HG03196 (cell line): ENCODE results near the gene TLE3.
A peak's percentile ranks its signal among the peaks of the same experiment; 100 is the strongest.

Experiments used
- ATAC-seq: cut with Tn5 transposase; IDR thresholded peaks from one replicate; pipeline ENCODE4 v1.9.1; 2021; ENCODE audit not compliant: unreplicated experiment

TLE3 gene

DNA sequence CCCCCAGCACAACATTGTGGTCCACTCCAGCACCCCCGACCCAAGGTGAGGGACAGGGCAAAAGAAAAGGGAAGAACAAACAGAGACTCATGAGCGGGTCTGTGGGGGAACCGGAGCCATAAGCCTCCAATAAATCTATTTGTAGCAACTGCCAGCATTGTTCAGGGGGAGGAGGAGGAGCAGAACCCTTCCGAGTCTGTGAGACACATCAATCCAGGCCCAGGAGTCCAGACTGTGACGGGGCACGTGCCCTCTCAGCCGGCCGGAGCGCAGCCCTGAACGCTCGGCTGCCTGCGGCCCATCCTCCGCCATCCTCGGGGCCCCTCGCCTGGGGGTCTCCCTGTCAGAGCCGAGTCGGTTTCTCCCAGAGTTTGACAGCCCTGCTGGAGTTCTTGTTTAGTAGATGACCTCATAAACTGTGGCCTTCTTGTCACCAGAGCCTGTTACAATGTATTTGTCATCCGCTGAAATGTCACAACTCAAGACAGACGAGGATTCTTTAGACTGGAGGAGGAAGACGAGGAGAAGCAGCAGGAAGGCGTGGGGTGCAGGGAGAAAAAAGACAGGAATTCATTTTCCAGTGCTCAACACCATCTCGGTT is 47.9 kb downstream of the TLE3 start:
- ATAC-seq: no peak

DNA sequence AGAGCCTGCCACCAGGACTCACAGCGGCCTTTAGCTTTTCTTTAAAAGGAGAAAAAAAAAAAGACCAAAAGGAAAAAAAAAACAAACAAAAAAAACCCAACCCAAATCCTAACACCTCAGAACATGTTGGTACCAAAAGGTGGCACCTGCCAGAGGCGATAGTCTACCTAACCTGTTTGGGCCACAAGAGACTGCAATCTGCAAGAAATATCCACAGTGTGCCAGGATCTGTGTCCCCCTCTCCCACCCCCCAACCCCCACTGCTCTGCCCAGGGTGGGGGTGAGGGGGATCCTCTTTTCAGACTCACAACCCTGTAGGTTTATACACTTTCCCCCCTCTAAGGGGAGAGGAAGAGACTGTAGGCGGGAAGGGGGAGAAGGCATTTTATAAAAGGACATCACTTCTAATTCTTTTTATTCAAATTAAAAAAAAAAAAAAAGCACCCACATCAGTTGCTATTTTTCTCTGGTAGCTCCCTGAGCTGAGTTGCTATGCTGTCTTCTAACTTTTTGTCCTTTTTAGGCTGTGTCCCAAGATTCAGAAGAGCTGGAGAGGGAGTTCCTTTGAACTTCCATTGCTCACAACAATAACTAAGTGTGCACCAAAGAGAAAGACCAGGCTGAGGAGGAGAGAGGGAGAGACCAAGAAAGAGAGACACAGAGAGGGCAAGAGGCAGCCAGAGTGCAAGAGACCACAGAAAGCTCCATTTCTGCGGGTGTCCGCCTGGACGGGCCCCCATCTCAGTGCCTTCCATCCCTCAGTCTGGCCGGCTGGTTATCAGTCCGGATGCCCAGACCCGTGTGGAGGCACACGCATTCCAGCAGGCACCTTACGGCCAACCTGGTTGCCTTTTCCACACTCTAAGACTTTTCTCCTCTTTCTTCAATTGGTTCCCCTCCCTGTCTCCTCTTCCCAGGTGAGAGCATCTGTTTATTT is 48.9 kb downstream of the TLE3 start:
- no peak for ATAC-seq

DNA sequence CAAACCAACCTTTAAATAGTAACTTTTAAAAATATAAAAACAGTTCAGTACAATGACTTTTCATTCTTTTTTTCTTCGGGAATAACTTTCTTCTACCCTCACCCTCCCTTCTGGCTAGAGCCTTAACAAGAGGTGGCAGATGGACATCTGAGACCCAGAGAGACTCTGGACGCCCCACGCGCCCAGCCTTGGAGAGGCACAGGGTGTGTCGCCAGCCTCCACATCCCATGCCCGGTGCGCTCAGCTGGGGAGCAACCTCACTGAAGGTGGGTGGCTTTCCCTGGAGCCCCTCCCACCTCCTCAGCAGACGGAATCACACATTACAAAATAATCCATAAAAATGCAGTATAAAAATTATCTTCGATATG is 49.5 kb downstream of the TLE3 start:
- ATAC-seq: no peak

DNA sequence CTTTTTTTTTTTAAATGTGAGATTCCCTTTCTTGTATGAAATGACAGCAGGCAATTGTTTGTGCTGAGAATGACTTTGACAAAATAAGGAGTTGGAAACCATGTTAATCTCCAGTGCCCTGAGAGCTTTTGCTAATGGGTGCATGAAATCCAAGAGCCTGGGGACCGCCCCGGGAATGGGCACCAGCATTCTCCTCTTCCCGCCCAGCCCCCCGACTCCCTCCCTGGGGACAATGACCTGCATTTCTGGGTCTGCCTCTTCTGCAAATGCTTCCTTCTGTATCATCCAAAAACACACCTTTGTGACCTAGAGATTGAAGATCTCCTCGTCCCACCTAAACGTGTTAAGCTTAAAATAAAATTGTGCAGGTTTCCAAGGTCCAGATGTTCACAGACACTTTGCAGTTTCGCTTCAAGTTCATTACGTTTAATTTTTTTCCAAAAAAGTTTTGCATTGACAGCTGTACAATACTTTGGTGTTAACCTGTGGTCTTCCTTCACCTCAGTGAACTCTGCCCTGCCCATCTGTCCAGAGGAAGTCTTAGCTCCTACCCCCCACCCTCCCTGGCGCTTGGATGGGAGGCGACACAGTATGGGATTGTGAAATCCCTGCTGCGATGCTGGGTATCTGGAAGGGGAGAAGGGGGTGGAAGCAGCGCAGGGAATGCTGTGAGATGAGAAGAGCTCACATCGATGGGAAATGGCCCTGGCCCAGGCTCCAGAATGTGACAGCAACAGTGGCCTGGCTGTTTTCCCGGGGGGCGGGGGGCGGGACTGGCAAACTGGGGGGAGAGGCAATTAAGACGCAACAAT is 50.1 kb downstream of the TLE3 start:
- ATAC-seq: no peak

DNA sequence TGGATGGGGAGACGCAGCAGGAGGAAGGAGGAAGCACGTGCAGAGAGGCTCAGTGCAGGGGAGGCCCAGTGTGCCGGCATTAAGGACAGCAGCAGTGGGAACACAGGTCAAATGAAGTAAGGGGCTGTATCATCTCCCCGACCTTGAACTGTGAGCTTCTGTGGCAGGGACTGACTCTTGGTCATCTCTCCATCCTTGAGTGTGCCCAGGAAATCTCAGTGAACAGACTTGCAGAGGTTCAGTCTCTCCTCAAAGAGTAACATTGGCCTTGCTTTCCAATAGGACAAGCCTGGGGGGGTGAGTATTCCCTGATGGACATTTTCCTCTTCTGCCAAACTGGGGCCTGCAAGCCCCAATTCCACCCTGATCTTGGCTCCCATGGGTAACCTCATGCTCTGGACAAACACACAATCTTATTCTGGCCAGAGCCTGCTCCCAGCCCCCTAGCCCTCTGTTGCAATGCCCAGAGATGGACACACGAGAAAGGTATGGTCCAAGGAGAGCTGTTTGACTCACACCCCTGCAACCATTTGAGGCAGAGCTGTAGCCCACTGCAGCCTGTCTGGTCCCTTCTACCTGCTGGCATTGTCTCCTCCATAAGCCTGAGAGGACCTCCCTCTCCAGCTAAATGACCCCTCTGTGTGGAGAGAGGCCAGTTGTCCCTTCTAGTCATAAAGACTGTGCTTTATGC is 50.9 kb downstream of the TLE3 start:
- ATAC-seq: no peak

DNA sequence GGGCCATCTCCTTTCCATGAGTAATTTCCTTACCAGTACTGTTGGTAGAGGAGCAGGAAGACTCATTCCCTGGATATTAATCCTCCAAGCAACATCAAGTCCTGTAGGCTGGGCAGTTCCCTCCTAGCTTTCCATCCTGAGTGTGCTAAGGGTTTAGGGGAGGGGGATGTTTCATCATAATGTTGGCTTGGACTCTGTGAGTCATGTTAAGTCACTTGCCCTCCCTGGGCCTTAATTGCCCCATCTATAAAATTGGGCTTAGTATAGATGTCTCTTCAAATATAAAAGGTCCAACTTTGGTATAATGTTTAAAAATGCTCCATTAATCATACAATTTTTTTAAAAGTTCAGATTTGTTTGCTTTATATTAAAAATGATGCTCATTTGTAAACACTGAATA is 52.7 kb downstream of the TLE3 start:
- no peak for ATAC-seq

DNA sequence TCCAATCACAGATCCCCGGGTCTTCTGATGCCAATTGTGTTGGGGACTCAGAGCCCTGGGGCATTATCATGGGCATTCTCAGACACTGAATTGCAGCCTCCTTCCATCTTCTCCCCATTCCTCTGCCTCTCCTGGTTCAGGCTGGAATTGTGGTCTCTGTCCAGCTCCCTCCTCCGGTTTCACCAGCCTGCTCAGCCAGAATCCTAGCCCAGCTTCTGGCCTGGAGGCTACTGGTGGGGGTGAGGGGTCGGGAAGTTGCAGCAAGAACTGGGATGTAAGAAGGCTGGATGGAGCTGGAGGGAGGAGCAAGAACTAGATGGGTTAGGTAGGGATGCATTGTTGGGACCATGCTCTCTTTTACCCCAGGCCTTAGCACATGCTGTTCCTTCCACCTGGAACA is 53.5 kb downstream of the TLE3 start:
- ATAC-seq: no peak

DNA sequence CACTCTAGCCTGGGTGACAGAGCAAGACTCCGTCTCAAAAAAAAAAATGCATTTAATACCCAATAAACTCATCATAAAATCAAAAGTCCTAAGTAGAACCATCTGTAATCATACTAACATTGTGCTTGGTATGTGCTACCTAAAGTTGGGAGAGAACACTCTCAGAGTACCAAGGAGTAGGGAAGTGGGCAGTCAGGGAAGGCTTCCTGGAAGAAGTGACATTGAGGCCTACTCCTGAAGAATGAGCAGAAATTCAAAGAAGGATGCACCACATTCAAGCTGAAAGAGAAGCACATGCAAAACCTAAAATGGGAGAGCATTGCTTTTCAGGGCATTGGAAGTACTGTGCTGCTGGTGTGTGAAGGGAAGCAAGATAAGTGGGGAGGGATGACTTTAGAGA is 54.1 kb downstream of the TLE3 start:
- no peak for ATAC-seq

DNA sequence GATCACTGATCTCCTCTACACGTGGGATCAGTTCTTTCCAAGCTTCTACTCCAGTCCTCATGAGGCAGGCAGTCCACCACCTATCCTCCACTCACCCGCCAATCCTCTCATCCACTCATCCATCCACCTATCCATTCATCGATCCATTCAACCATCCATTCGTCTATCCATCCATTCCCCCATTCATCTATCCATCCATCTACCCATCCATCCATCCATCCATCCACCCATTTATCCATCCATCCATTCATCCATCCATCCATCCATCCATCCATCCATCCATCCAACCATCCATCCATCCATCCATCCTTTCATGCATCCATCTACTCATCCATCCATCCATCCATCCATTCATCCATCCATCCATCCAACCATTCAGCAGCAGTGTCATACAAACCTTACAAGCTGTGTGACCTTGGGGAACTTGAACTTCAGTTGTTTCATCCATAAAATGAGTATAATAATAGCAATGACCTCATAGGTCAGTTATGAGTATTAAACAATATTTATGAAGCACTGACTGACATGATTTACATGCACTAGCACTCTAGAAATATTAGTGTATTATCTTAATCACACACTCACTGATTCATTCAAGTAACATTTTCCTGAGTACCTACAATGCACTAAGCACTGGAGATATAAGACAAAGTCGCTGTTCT is 55.0 kb downstream of the TLE3 start:
- ATAC-seq: no peak

DNA sequence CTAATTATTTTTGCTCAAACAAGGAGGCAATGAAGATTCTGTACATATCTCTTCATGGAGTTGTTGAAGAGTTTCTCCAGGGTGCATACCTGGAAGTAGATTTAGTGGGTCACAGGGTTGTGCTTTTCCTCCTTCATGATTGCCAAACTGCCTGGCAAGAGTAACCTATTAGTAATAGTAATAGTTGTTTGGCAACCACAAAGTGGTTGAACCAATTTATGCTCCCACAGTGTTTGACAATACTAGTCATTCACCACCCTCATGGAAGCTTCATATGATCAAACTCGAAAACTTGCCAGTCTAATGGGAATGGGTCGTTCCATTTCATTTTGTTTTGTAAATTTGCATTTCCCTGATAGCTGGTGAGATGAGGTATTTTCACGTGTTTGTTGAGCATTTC is 57.8 kb downstream of the TLE3 start:
- ATAC-seq: no peak

DNA sequence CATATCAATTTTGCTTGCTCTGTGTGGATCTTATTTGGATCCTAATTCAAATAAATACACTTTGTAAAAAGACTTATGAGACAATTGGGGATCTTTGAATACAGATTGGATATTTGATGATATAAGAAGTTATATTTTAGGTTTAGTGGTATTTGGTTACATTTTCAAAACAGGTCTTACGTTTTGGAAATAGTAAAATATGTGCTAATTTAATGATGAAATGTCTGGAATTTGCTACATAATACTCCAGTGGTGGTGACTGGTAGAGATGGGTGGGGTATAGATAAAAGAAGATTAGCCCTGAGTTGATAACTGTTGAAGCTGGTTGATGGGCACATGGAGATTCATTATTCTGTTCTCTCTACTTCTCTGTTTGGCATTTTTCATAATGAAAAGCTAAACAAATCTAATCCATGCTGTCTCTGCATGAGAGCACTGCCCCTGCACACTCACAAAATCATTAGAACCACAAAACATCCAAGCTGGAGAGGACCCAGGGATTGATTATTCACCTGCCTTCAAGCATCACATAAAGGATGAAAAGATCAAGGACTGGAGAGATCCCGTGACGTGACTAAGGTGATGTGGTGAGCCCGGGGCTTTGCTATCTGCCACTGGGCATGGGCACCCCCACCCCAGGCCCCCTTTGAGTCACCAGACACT is 58.9 kb downstream of the TLE3 start:
- no peak for ATAC-seq

DNA sequence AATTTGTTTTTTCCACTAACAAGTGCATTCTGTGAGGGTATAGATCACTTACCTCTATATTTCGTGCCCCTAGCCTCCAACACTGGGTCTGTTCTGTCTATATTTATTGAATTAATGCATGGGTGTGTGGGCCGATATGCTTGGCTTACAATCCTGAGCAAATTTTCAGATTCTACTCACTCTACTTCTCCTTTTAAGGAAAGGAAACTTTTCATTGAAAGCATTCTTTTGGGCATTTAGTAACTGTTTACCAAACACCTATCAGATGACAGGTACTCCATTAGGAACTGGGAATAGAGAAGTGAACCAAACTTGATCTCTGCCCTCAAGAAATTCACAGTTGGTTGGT is 60.5 kb downstream of the TLE3 start:
- no peak for ATAC-seq

DNA sequence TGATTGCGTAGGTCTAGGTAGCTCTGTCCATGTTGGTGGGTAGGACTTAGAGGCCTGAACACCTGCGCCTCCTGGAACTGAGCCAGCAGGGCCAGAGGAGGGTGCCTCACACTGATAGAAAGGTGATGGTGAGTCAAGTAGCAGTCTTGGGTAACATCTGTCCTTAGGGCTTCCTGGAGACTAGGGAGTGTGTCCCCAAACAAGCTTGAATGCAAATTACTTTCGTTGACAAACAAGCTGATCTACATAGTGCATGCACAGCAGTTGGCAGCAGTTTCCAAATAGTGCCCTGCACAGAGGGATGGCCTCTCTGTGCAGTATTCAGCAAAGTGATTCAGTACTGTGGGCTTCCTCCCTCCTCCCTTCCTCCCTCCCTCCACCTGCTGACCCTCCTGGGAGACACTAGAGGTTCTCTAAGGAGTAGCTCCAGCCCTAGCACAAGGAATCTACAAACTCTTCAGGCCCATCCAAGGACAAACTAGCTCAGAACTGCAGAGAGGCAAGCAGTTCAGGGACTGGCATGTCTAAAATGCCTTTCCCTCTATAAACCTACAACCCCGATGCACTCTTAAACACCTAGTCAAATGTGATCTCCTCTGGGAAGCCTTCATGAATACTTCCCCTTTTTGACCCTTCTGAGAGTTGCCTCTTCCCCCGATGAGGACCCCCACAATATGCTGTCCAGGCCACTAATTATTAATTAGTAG is 61.0 kb downstream of the TLE3 start:
- peak; percentile 74 for ATAC-seq

DNA sequence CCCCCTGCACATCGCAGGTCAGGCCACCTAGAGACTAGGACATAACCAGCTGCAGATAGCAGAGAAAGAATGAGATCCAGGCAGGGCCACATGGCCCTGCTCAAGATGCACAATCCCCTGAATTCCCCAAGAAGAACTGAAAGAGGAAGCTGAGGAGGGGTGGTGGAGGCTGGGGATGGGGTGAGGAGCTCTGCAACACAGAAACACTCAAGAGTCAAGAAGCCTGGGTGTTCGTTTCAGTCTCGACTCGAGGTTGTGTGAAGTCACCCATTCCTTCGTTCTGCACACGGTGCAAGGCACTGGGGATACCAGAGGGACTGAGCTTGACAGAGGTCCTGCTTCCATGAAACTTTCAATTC is 62.0 kb downstream of the TLE3 start:
- peak; percentile 42 for ATAC-seq

DNA sequence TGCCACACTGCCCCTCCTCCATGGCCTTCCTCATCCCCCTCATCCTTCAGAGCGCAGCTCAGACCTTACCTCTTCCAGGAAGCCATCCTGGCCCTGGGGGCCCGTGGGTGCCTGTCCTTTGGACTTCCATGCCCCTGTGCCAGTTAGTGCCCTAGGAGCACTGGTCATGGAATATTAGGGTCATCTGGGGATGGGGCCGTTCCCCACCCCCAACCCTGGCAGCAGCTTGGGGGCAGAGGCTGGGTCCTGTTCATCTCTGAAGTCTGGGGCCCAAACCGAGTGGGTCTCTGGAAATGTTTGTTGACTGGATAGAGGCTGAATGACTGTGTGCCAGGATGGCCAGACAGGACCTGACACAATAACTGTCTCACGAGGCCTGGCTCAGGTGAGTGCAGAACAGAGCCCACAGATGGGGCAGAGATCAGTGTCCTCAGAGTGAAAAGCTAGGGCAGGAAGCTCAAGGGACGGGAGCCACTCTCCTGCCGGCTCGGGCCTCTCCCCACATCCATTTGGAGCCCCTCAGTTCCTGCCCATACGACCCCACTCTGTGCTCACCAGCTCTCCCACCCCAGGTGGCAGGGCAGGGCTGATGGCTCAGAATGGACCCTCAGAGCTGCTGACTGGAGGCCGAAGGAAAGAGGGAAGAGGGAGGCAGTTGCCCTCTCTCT is 62.5 kb downstream of the TLE3 start:
- no peak for ATAC-seq

DNA sequence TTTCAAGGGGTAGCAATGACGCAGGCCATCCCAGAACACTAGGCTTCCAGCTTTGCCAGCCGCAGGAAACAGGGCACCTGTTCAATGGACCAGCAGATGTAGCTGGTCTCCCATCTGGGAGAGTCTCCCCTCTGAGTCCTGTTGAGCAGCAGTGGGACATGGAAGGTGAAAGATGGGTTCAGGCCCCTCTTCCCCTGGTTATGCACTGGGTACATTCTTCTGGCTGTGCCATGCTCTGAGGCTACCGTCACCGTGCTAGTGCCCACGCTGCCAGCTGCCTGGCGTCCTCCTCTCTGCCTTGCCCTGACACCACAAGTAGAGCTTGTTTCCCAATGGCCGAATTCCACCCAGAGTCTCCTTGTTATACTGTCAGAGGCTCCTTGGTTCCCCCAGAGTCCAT is 63.1 kb downstream of the TLE3 start:
- no peak for ATAC-seq

DNA sequence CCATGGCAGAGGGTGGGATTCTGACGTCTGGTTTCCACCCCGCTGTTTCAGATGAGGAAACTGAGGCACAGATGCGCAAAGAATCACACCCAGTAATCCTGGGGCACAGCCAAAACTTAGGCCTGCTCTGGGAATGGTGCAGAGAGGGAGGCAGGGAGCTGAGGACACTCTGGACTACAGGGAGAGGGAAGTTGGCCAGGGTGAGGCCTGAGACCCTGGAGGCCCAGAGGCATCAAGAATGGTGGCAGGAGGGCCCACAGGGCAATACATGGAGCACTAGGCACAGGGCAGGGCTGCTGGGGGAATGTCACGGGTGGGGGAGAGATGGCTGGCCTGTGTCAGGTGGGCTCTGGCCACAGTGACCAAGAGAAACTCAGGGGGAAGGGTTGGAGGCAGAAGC is 63.6 kb downstream of the TLE3 start:
- ATAC-seq: no peak

DNA sequence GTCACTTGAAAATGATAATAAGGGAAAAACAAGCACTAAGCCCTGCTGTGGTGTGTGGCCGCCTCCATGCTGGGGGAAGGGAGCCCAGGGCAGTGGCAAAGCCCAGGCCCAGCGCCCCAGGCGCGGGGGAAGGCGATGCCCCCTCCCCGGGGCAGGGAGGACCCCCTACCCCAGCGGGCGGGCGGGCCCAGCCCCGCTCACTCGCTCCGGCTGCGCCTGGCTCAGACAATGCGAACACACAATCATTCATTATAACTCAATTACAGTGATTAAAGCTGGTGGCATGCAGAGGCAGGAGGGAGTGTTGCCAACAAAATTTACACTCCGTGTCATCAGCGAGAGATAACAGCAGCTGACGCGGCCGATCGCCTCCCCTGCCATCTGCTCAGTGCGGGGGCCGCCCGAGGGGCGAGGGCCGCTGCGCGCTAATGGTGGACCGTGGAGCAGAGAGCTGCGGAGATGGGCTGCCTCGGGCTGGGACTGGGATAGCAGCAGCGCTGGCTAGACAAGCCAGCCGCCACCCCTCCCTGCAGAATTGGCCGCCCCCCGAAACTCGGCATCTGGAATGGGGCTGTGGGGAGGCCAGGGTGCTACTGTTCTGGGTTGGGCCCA is 64.1 kb downstream of the TLE3 start:
- ATAC-seq: no peak

DNA sequence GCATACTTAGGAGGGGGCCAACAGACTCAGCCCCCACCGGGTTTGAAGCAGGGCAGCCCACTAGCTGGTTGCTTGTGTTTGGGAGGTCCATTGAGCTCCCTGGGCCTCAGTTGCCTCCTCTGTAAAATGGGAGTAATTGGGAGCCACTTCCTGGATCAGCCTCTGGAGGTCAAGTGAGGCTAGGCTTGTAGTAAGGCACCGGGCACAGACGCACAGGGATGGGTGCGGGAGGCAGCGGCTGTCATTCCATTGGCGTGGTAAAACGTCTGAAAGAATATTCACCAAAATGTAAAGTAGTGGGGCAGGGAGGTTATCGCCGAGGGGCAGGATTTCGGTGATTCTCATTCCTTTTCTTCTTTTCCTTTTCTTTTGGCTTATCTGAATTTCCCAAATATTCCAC is 64.6 kb downstream of the TLE3 start:
- no peak for ATAC-seq
